Measurements from ENCODE around the gene RUNX2. TPM values are rescaled to one million over a fixed set of nuclear protein-coding genes. Genes with fewer than 3 reads are reported as not detected.

Gene RUNX2
- total and polyA plus RNA-seq, 2 experiments from 2014 or later: 0.66 to 1.7 TPM

DNA sequence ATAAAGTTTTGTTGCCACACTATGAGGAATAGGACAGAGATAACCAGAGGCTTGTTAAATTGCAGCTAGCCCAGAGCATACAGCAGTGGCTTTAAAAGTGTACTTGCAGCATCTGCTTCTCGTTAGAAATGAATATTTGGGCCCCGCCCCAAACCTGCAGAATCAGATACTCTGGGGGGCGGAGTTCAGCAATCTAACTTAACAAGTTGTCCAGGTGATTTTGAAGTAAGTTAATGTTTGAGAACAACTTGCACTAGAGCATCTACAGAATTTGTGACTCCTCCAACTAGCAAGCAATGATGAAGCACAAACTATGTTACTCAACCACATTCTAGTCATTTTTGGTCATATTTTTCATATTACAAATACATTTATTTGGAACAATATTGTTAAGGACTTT lies 60.2 kb downstream of the RUNX2 start (continued):
- TF ChIP-seq ZNF462 (CRISPR knock-in tag; IDR thresholded peaks at IDR 0.05) (no peak), ETS1 (IDR thresholded peaks at IDR 0.05) (no peak), ZNF114 (CRISPR knock-in tag; IDR thresholded peaks at IDR 0.05) (no peak), STAT1 (IDR thresholded peaks at IDR 0.05; ENCODE audit: unreplicated experiment) (no peak), EZH2phosphoT487 (IDR thresholded peaks at IDR 0.05; ENCODE audit: unreplicated experiment) (no peak), EZH2 (IDR thresholded peaks at IDR 0.05; ENCODE audit: low read depth, unreplicated experiment) (no peak), CREB1 (CRISPR knock-in tag; IDR thresholded peaks at IDR 0.05; ENCODE audit: low read depth) (no peak), NANOG (IDR thresholded peaks at IDR 0.05; ENCODE audit: borderline replicate concordance) (no peak), JUNB (IDR thresholded peaks at IDR 0.05; ENCODE audit: unreplicated experiment) (no peak), CTCF (conservative IDR thresholded peaks at IDR 0.05; ENCODE audit: low read depth in 2 of 2) (no peak)
